ENCODE measurements around the gene CSH2.

Gene CSH2

GRCh38 chr17:63827801-63828221 is 45.7 kb downstream of the CSH2 start:
- Mint-ChIP-seq H3K36me3 (ENCODE audit: low read depth) (peaks cover 55% of the 10 kb centered on the region), H3K27ac (peak overlapping the region; percentile 100), H3K4me1 (peaks cover 49% of the 10 kb centered on the region), H3K9me3 (no peaks in the 10 kb centered on the region), H3K27me3 (ENCODE audit: low read depth, poor library complexity) (peaks cover 5% of the 10 kb centered on the region), H3K4me3 (peak overlapping the region; percentile 99)
- no peak for DNase-seq
- peak; percentile 3 for TF ChIP-seq CTCF (IDR thresholded peaks at IDR 0.05)

DNA sequence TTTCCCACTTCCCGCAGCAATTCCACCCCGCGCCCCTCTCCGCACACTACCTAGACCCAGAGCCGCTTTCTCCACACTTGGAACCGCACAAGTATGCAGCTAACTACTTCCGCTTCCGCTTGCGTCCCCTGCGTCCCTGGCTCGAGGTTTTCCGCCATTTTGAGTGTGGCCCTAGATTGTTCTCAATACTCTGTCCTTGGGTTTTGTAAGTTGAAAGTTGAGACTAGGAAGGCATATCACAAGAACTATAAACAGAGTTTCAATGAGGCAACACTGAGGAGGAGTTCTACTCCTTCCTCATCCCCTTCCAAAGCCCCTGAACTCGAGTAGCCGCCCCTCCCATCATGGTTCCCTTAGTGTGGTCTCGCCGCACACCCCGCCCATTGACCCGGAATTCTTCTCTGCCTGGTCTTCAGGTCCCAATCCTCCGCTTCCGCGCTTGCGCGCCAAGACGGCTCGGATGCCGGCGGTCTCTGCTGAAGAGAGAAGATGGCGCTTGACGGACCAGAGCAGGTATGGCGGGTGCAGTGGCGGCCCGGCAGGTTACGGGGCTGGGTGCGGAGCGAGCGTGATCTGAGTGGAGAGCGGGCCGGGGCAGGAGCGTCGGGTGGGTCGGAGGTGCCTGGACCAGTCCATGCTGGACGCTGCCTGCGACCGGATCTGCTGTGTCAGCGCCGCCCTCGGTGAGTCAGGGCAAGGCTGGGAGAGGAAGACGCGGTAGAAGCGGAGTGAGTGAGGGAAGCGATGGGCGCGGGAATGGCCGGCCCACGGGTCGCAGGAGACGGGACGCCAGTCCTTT is 46.3 kb downstream of the CSH2 start, which contains the start of the genes FTSJ3 and PSMC5:
TSS of gene FTSJ3 (minus strand) at position 662 of the 799 bp plus-strand sequence. CDS start 761 bp downstream, outside the sequence.
TSS of gene PSMC5 (plus strand) at position 430 of the 799 bp plus-strand sequence. CDS start at position 490, 60 bp downstream.
- Mint-ChIP-seq H3K4me1 (peaks cover 49% of the 10 kb centered on the region), H3K27ac (peak within 1 kb of the TSS; percentile 100), H3K27me3 (ENCODE audit: low read depth, poor library complexity) (peaks cover 5% of the 10 kb centered on the region), H3K4me3 (peak within 1 kb of the TSS; percentile 99), H3K9me3 (no peaks in the 10 kb centered on the region), H3K36me3 (ENCODE audit: low read depth) (peaks cover 58% of the 10 kb centered on the region)
- peak; percentile 93 for DNase-seq
- peak; percentile 45 for TF ChIP-seq CTCF (IDR thresholded peaks at IDR 0.05)

DNA sequence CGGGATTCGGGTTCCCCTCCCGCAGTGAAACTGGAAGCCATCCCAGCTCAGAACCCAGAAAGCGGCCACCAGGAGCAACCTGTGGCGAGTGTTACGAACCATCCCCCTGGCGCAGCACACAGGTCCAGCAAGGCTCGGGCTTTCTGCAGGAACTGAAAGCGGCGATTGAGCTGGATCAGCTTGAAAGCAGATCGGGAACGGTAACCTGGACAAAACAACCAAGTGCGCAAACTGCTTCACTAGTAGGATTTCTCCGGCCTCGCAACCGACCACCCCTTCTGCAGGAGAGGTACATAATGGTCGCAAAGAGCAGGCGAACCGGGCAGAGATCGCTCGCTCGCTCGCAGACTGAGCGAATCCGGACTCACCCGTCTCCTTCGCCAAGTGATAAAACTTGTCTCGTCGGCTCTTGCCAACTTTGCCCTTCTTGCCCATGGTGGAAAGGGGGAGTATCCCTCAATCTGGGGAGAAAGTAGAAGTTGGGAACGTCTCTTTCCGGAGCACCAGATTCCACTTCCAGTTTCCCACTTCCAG is 46.9 kb downstream of the CSH2 start:
- Mint-ChIP-seq H3K4me3 (peak overlapping the region; percentile 99), H3K9me3 (no peaks in the 10 kb centered on the region), H3K27me3 (ENCODE audit: low read depth, poor library complexity) (peaks cover 5% of the 10 kb centered on the region), H3K27ac (peak overlapping the region; percentile 100), H3K36me3 (ENCODE audit: low read depth) (peaks cover 60% of the 10 kb centered on the region), H3K4me1 (peaks cover 49% of the 10 kb centered on the region)
- DNase-seq: peak; percentile 27
- no peak for TF ChIP-seq CTCF (IDR thresholded peaks at IDR 0.05)

- TF ChIP-seq CTCF (IDR thresholded peaks at IDR 0.05): no peak
- Mint-ChIP-seq H3K27me3 (ENCODE audit: low read depth, poor library complexity) (peaks cover 5% of the 10 kb centered on the region), H3K4me3 (no peak overlapping the region), H3K27ac (no peak overlapping the region), H3K36me3 (ENCODE audit: low read depth) (peaks cover 64% of the 10 kb centered on the region), H3K4me1 (peaks cover 44% of the 10 kb centered on the region), H3K9me3 (no peaks in the 10 kb centered on the region)
- DNase-seq: no peak
Measured at GRCh38 chr17:63824362-63824761, 49.1 kb downstream of the CSH2 start.

- H3K27ac Mint-ChIP-seq: peak overlapping the region; percentile 24
- H3K4me3 Mint-ChIP-seq: peak overlapping the region; percentile 18
- TF ChIP-seq CTCF (IDR thresholded peaks at IDR 0.05): no peak
- DNase-seq: no peak
- no peaks in the 10 kb centered on the region for H3K9me3 Mint-ChIP-seq
- peaks cover 39% of the 10 kb centered on the region for H3K4me1 Mint-ChIP-seq
- peaks cover 65% of the 10 kb centered on the region for H3K36me3 Mint-ChIP-seq (ENCODE audit: low read depth)
- H3K27me3 Mint-ChIP-seq (ENCODE audit: low read depth, poor library complexity): peaks cover 5% of the 10 kb centered on the region
Measured at GRCh38 chr17:63823659-63824331, 49.7 kb downstream of the CSH2 start.
